Measurements from ENCODE around the gene TRUB1. TPM values are rescaled to one million over a fixed set of nuclear protein-coding genes. Genes with fewer than 3 reads are reported as not detected.

Gene TRUB1
- total RNA-seq, 2 donors from 2014 or later = 7.5 to 10.5 TPM

DNA sequence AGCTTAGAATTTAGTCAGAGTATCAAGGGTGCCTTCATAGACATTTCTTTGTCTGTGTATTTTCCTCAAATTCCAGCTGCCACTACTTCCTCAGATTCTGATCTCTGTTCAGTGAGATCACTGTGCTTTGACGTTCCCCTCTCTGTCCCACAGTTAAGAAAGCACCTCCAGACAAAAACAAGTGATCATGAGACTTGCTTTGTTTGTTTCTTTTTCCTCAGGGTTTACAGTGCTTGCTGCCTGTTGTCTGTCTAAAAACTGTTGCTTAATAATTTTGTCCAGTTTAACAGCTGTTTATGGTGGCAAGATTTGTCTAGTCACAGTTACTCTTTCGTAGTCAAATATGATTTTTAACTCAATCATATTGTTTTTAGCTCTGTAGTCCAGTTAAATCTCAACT, 29.1 kb downstream of the TRUB1 start:
- no peak for DNase-seq
- Mint-ChIP-seq H3K4me1 (peaks cover 23% of the 10 kb centered on the region), H3K27ac (peak overlapping the region; percentile 2), H3K36me3 (ENCODE audit: low read depth) (peaks cover 4% of the 10 kb centered on the region), H3K4me3 (no peak overlapping the region), H3K27me3 (no peaks in the 10 kb centered on the region)
- H3K9me3 ChIP-seq (ENCODE audit: control insufficient read depth, low read length, poor library complexity, severe bottlenecking) = no peaks in the 10 kb centered on the region
- ATAC-seq = no peak

DNA sequence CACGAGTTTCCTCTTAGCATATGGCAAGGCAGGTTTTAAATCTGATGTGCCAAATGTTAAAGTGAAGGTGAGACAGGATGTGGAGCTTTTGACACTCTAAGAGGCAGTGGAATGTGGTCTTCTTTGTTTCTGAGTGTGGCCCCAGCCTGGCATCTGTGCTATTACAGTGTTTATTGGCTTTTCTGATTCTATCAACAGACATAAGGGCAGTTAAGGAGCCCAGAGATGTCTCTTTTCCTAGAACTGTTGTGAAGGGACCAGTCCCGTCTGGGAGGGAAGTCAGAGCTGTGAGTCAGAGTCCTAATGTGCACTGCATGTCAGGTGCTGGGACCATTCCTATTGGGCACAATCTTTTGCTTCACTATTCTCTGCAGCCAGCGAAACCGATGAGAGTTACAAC, 32.5 kb downstream of the TRUB1 start:
- H3K27me3 Mint-ChIP-seq = no peaks in the 10 kb centered on the region
- DNase-seq = no peak
- peaks cover 17% of the 10 kb centered on the region for H3K4me1 Mint-ChIP-seq
- ATAC-seq = no peak
- H3K4me3 Mint-ChIP-seq = no peak overlapping the region
- H3K36me3 Mint-ChIP-seq (ENCODE audit: low read depth) = peaks cover 7% of the 10 kb centered on the region
- H3K27ac Mint-ChIP-seq = no peak overlapping the region
- H3K9me3 ChIP-seq (ENCODE audit: control insufficient read depth, low read length, poor library complexity, severe bottlenecking) = no peaks in the 10 kb centered on the region

DNA sequence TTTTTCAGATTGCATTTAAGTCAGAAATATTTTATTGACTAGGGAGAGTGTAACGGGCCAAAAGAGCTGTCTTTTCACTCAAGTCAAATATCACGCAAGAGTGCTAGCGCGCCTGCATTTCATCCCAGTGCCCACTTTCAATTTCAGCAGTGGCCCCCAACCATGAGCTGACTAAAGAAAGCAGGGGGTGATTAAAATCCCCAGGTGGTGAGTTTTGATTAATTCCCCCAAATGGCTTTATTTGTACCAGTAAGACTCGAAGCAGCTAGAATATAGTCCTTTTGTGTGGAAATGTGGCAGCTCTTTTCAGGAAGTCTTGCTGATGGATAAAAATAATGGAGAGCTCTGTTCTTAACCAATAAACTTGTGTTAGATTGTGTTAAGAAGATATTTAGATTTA, 35.3 kb downstream of the TRUB1 start:
- Mint-ChIP-seq H3K4me1 (peaks cover 7% of the 10 kb centered on the region), H3K27ac (no peak overlapping the region), H3K36me3 (ENCODE audit: low read depth) (peaks cover 3% of the 10 kb centered on the region), H3K4me3 (no peak overlapping the region), H3K27me3 (no peaks in the 10 kb centered on the region)
- ATAC-seq (no peak), DNase-seq (no peak)
- no peaks in the 10 kb centered on the region for H3K9me3 ChIP-seq (ENCODE audit: control insufficient read depth, low read length, poor library complexity, severe bottlenecking)

DNA sequence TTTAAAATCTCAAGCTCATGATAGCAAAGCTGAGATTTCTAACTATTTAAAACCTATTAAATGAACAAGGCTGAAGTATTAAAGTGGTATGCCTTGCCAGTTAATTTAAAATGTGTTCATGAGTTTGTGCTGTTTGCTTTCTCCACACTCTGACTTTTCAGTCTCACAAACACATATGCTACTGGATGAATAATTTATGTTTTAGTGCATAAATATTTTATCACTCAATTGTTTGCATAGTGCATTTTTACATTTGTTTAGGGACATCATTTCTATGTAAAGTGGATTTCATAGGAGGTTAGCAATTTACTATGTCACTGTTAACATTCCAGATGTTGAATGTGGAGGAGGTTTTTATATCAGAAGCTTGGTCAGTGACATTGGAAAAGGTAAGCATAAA, 36.0 kb downstream of the TRUB1 start:
- H3K4me3 Mint-ChIP-seq = no peak overlapping the region
- H3K4me1 Mint-ChIP-seq = peaks cover 7% of the 10 kb centered on the region
- DNase-seq (no peak), ATAC-seq (no peak)
- H3K9me3 ChIP-seq (ENCODE audit: control insufficient read depth, low read length, poor library complexity, severe bottlenecking) = no peaks in the 10 kb centered on the region
- no peaks in the 10 kb centered on the region for H3K27me3 Mint-ChIP-seq
- peaks cover 3% of the 10 kb centered on the region for H3K36me3 Mint-ChIP-seq (ENCODE audit: low read depth)
- no peak overlapping the region for H3K27ac Mint-ChIP-seq

DNA sequence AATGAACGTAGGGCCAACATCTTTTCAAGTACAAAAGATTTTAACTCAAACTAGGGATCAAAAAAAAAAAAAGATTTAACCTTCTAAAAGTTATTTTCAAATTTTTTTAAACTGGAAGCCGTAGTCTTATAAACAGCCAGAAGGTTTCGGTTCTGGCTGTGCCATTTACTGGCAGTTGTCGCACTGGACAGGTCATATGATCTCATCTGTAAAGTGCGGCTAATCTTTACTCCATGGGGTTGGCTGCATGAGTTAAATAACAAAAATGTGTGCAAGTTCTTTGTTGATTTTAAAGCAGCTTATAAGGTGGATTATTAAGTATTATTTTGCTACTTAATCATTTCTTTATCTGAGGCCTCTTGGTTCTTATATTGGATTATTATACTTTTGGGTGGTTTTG, 36.6 kb downstream of the TRUB1 start:
- no peak for ATAC-seq

DNA sequence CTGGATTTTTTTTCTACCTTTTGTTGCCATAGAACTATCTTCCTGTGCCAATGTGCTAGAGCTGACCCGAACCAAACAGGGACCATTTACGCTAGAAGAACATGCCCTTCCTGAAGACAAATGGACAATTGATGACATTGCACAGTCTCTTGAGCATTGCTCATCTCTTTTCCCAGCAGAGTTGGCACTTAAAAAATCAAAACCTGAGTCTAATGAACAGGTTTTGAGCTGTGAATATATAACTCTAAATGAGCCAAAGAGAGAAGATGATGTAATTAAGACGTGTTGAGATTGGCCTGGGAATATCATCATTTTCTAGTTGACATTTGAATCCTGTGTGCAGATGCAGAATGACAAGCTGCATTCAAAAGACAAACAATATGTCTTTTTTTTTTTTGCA, 37.1 kb downstream of the TRUB1 start:
- no peaks in the 10 kb centered on the region for H3K27me3 Mint-ChIP-seq
- H3K9me3 ChIP-seq (ENCODE audit: control insufficient read depth, low read length, poor library complexity, severe bottlenecking) = no peaks in the 10 kb centered on the region
- no peak overlapping the region for H3K4me3 Mint-ChIP-seq
- H3K36me3 Mint-ChIP-seq (ENCODE audit: low read depth) = peaks cover 6% of the 10 kb centered on the region
- no peak for DNase-seq
- no peak for ATAC-seq
- no peak overlapping the region for H3K27ac Mint-ChIP-seq
- peaks cover 8% of the 10 kb centered on the region for H3K4me1 Mint-ChIP-seq

More for the DNA sequence above, 36.6 kb downstream of the TRUB1 start:
- no peak for DNase-seq
- H3K27me3 Mint-ChIP-seq = no peaks in the 10 kb centered on the region
- no peak overlapping the region for H3K4me3 Mint-ChIP-seq
- H3K9me3 ChIP-seq (ENCODE audit: control insufficient read depth, low read length, poor library complexity, severe bottlenecking) = no peaks in the 10 kb centered on the region
- H3K27ac Mint-ChIP-seq = no peak overlapping the region
- peaks cover 4% of the 10 kb centered on the region for H3K36me3 Mint-ChIP-seq (ENCODE audit: low read depth)
- peaks cover 8% of the 10 kb centered on the region for H3K4me1 Mint-ChIP-seq

DNA sequence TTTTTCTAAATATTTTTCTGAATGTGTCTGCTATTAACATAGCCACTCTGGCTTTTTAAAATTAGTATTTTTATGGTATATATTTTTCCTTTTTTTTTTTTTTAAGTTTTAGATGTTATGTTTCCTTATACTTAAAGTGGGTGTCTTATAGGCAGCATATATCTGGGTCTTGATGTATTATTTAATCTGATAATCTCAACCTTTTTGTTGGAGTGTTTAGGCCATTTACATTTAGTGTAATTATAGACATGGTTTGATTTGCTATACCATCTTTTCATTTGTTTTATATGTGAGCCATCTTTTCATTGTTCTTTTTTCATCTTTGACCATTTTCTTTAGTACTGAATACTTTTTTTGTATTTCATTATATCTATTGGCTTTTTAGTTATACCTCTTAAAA, 45.0 kb downstream of the TRUB1 start:
- Mint-ChIP-seq H3K4me3 (no peak overlapping the region), H3K27me3 (no peaks in the 10 kb centered on the region), H3K36me3 (ENCODE audit: low read depth) (peaks cover 3% of the 10 kb centered on the region), H3K27ac (no peak overlapping the region), H3K4me1 (peaks cover 4% of the 10 kb centered on the region)
- DNase-seq (no peak), ATAC-seq (no peak)
- H3K9me3 ChIP-seq (ENCODE audit: control insufficient read depth, low read length, poor library complexity, severe bottlenecking) = no peaks in the 10 kb centered on the region

DNA sequence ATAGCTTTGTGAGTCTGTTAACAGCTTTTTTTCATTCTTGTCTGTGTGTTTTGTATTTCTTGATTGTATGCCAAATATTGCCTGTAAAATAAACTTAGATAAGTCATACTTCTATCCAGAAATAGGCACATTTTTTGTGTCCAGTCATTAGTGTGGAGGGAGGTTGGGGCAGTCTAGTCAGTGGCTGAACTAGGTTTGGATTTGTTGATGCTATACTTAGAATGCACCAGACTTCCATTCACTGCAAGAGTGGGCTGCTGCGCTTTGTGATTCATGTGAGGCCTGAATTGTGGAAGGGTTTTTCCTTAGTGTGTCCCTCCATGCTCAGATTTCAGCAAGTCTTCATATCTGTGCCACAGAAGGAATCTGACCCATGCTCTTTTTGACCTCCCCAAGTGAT, 50.0 kb downstream of the TRUB1 start:
- H3K27ac Mint-ChIP-seq = no peak overlapping the region
- no peaks in the 10 kb centered on the region for H3K27me3 Mint-ChIP-seq
- no peaks in the 10 kb centered on the region for H3K9me3 ChIP-seq (ENCODE audit: control insufficient read depth, low read length, poor library complexity, severe bottlenecking)
- H3K4me1 Mint-ChIP-seq = no peaks in the 10 kb centered on the region
- H3K36me3 Mint-ChIP-seq (ENCODE audit: low read depth) = peaks cover 3% of the 10 kb centered on the region
- ATAC-seq (no peak), DNase-seq (no peak)
- H3K4me3 Mint-ChIP-seq = no peak overlapping the region

DNA sequence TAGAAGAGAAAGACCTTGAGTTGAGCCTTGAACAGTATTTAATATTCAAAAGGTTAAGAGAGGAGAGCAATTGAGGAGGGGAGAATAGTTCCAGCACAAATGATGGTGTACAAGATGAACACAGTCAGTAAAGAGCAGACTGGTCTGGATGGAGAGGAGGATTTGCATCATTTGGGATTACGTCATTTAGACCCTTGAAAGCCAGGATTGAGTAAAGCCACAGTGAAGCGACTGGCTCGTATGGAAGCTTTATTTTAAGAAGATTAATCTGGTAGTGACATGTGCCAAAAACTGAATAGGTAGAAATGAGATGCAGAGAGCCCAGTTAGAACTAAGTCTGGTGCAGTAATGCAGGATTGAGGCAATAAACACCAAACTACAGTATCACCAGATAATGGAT, 52.6 kb downstream of the TRUB1 start:
- Mint-ChIP-seq H3K27me3 (no peaks in the 10 kb centered on the region), H3K4me3 (no peak overlapping the region), H3K4me1 (no peaks in the 10 kb centered on the region), H3K36me3 (ENCODE audit: low read depth) (peaks cover 3% of the 10 kb centered on the region), H3K27ac (no peak overlapping the region)
- no peak for DNase-seq
- ATAC-seq = no peak
- H3K9me3 ChIP-seq (ENCODE audit: control insufficient read depth, low read length, poor library complexity, severe bottlenecking) = no peaks in the 10 kb centered on the region

DNA sequence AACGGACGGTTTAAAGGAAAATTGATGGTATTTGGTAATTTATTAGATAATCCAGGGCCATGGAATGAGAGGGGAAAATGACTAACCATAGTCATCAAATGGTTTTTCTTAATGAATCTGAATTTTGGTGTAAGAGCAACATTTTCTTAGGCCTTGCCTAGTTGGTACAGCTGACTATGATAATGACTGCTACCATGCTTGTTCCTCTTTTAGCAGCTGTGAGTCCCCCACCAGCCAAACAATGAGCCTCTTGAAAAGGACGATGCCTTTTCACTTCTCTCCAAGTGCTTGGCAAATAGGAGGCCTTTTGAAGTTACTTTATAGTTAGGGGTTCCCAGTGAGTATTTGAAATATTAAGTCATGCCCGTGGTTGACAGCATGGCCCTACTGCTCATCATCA, 53.0 kb downstream of the TRUB1 start:
- Mint-ChIP-seq H3K27ac (no peak overlapping the region), H3K4me1 (no peaks in the 10 kb centered on the region), H3K27me3 (no peaks in the 10 kb centered on the region), H3K4me3 (no peak overlapping the region), H3K36me3 (ENCODE audit: low read depth) (peaks cover 3% of the 10 kb centered on the region)
- DNase-seq = no peak
- no peaks in the 10 kb centered on the region for H3K9me3 ChIP-seq (ENCODE audit: control insufficient read depth, low read length, poor library complexity, severe bottlenecking)
- ATAC-seq = no peak

DNA sequence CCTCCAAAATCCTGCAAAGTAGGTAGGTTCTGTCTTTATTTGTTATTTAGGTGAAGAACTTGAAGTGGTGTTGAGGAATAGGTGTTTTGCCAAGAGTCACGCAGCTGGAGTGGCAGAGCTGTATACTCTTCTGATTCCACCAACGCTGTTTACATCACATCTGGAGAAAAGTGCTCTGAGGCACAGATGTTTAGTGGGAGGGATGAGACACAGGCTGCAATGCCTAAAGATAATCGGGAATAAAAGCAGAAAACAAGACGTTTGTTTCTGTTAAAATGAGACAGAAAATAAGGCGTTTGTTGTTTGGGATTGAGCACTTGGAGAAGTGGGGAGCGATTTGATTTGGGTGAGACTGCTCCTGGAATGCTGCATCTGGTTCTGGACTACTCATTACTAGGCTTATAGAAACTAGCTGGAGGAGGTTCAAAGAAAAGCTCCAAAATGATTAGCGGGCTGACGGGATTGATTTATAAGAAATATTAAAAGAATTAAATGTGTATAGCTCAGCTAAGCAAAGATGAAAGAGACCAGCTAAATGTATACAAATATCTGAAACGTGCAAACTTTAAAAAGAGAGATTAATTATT, 54.3 kb downstream of the TRUB1 start:
- Mint-ChIP-seq H3K4me3 (no peak overlapping the region), H3K4me1 (no peaks in the 10 kb centered on the region), H3K36me3 (ENCODE audit: low read depth) (peaks cover 3% of the 10 kb centered on the region), H3K27ac (no peak overlapping the region), H3K27me3 (no peaks in the 10 kb centered on the region)
- DNase-seq = no peak
- H3K9me3 ChIP-seq (ENCODE audit: control insufficient read depth, low read length, poor library complexity, severe bottlenecking) = no peaks in the 10 kb centered on the region
- ATAC-seq = no peak

DNA sequence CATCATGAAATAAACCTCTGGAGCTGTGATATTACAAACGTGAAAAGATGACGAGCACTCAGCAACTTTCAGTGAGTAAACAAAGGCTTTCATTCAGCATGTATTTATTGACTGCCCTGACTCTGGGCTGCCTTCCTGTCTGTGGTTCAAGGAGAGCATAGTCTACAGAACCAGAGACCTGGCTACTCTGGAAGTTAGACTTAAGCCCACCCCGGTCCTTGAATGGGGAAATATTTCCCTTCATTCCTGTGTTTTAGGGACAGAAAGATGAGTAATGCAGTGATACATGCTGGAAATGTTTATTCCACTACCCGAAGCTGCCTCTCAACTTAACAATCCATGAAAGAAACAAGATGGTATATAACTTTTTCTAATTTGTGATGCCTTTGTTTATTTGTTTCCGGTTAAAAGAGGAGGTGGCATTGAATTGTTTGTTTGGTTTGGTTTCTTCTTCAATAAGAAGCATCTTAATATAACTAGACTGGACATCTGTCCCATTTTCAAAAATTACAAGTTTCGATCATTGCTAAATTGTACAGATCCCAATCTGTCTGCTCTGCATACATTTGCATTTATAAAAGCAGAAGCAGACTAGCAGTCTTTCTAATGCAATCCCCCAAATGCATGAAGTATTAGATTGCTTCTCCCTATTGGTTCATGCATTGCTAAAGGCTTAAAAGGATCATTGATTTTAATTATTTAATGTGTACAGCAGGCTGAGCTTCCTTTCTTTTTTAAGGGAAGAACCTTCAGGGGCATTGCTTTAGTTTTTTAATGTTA, 57.7 kb downstream of the TRUB1 start:
- Mint-ChIP-seq H3K27me3 (peaks cover 7% of the 10 kb centered on the region), H3K4me3 (no peak overlapping the region), H3K36me3 (ENCODE audit: low read depth) (peaks cover 2% of the 10 kb centered on the region), H3K27ac (no peak overlapping the region), H3K4me1 (no peaks in the 10 kb centered on the region)
- DNase-seq = no peak
- no peak for ATAC-seq
- H3K9me3 ChIP-seq (ENCODE audit: control insufficient read depth, low read length, poor library complexity, severe bottlenecking) = no peaks in the 10 kb centered on the region

DNA sequence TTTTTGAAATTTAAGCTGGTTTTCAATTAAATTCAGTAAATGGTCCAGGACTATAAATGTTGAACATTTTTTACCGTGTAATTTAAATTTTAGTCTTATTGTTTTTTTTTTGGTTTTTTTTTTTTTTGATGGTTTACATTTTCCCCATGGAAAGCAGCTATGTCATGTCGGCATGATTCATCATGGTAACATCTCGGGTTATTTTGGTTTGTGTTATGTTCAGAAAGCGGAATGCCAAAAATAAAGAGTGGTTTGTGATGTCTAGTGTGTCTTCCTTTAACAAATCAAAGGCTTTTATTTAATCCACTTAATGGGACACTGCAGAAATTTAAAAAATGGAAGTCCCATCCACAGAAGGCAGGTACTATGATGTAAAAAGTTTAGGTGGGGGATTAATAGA, 58.5 kb downstream of the TRUB1 start:
- no peak for ATAC-seq
- Mint-ChIP-seq H3K27me3 (peaks cover 7% of the 10 kb centered on the region), H3K4me3 (no peak overlapping the region)

DNA sequence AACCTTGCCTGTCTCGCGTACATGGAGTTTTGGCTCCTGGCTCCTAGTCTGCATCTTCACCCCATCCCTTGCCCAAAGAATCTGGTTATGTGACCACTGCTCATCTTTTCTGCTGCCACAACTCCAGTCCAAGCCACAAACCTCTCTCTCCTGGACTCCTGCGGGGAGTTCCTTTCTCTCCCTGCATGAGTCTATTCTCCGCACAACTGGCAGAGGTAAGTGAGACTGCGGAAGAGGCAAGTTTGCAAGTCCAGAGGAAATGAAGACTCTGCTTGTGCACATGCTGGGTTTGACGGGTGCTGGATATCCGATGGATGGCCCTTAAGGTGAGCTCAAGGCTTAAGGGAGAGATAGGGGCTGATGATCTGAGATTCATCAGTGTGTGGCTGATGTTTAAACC, 61.0 kb downstream of the TRUB1 start:
- Mint-ChIP-seq H3K36me3 (ENCODE audit: low read depth) (no peaks in the 10 kb centered on the region), H3K27me3 (peaks cover 18% of the 10 kb centered on the region), H3K4me3 (no peak overlapping the region), H3K27ac (no peak overlapping the region), H3K4me1 (peaks cover 2% of the 10 kb centered on the region)
- no peak for ATAC-seq
- no peaks in the 10 kb centered on the region for H3K9me3 ChIP-seq (ENCODE audit: control insufficient read depth, low read length, poor library complexity, severe bottlenecking)
- no peak for DNase-seq

More for the DNA sequence above, 58.5 kb downstream of the TRUB1 start:
- no peaks in the 10 kb centered on the region for H3K9me3 ChIP-seq (ENCODE audit: control insufficient read depth, low read length, poor library complexity, severe bottlenecking)
- DNase-seq = no peak
- H3K4me1 Mint-ChIP-seq = no peaks in the 10 kb centered on the region
- no peak overlapping the region for H3K27ac Mint-ChIP-seq
- peaks cover 2% of the 10 kb centered on the region for H3K36me3 Mint-ChIP-seq (ENCODE audit: low read depth)

All from T-helper 17 cell (primary cell).